ENCODE measurements around the gene CAMKK1.
"Not testable (repeated sequence)": the region's sequence is repeated elsewhere in the genome, so short reads cannot be mapped to it uniquely, and the experiment has no call there.

CAMKK1 gene

DNA sequence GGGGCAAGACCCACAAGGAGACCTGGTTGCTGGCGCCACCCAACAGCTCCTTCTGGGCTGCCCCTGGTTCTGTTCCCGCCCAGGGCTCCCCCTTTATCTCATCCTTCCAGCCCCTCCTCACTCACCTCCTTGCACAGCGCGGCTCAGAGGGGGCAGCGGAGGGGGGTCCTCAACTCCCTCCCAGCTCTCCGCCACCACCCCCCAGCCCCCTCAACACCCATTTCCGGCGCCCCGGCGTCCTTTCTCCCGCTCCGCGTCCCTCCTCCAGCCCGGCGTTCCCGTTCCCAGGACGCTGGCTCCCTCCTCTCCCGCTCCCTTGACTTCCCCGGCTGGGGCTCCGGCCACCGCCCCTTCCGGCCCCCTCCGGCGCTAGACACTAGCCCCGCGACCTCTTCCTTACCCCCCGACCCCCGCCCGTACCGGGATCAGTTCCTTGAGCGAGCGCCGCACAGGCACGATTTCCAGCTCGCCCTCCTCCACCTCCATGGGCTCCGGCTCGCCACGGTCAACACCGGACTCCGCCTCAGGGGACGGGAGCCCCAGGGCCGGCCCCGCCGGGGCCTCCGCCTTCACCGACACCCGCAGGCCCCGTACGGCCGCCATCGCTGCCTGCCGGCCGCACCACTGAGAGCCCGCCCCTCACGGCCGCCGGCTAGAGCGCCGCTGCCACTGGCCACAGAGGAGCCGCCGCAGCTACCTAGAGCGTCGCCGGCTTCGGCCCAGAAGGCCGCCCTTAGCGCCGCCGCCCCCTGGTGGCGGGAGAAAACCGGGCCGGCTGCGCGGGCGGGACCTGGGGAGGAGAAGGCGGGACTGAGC is 47.0 kb downstream of the CAMKK1 start, which contains the start of gene NCBP3:
NCBP3 (minus strand) TSS at position 626 of the 816 bp plus-strand sequence; CDS start at position 603, 23 bp downstream.
- DNase-seq: peak in 13 of 14 donors; percentile 40 to 93 (median 79)

DNA sequence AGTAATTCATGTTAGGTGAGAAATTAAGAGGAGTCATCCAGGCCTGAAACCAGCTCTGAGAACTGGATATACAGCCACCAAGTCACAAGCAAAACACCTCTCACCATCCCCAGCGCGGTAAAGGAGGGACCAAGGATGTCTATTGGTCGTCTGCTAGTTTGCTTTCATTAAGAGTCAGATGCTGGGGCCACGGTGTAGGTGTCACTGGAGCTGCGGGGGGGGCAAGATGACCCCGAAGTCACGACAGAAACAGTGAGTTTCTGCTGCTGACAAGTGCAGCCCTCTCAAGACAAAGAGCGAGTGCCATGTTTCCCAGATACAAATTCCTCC is 47.6 kb downstream of the CAMKK1 start:
- DNase-seq: peak in 2 of 14 donors; percentile 6 to 35

DNA sequence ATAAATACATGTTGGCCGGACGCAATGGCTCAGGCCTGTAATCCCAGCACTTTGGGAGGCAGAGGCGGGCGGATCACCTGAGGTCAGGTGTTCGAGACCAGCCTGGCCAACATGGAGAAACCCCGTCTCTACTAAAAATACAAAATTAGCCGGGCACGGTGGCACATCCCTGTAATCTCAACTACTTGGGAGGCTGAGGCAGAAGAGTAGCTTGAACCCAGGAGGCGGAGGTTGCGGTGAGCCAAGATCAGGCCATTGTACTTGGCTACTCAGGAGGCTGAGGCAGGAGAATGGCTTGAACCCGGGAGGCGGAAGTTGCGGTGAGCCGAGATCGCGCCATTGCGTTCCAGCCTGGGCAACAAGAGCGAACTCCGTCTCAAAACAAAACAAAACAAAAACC is 48.3 kb downstream of the CAMKK1 start:
- not testable (repeated sequence) for DNase-seq

DNA sequence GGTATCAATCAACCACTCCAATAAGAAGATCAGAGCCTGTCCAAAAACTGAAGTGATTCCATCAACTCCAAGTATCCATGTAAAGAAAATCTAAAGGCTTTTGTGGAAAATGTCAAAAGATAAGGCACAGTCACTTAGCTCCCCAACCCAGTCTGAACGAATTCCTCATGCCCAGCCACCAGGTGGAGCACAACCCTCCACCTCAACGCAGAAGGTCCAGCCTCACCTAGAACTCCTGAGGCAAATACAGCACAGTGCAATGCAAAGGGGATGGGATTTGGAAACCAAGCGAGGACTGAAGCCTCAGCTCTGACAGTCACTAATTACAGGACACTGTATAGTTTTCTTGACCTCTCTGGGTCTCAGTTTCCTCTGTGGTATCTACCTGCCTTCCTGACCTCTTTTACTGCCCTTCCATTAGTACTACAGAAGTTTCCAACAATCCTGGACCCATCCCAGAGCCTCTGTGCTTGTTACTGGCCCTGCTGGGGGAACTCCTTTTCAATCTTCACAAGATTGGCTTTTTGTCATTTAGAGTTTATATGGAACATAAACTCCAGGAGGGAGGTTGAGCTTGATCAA is 48.8 kb downstream of the CAMKK1 start:
- DNase-seq: no peak

DNA sequence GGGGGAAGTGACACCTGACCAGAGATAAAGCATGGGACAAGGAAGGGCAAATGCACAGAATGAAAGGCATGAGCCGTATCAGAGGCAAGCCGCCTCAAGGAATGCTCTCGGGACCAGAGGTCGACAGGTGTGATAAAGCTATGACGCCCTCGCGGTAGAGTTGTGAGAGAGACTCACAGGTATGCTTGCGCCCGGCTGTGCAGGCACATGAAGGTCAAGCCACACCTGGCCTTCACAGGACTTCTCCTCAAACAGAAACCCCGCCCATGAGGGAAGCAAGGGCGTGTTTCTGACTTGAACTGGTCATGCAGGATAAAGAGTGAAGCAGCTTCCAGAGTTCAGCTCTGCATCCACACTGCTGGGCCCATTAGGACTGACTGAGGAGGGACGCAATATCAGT is 54.6 kb downstream of the CAMKK1 start:
- no peak for DNase-seq

DNA sequence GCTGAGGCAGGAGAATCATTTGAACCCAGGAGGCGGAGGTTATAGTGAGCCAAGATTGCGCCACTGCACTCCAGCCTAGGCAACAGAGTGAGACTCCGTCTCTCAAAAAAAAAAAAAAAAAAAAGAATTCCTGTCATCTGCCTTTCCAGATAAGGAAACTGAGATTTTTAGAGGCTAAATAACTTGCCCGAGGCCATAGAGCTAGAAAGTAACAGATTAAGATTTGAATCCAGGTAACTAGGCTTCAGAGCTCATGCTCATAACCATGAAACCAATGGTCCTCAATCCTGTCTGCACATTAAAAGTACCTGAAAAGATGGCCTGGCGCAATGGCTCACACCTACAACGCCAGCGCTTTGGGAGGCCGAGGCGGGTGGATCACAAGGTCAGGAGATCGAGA is 56.3 kb downstream of the CAMKK1 start:
- no peak for DNase-seq

DNA sequence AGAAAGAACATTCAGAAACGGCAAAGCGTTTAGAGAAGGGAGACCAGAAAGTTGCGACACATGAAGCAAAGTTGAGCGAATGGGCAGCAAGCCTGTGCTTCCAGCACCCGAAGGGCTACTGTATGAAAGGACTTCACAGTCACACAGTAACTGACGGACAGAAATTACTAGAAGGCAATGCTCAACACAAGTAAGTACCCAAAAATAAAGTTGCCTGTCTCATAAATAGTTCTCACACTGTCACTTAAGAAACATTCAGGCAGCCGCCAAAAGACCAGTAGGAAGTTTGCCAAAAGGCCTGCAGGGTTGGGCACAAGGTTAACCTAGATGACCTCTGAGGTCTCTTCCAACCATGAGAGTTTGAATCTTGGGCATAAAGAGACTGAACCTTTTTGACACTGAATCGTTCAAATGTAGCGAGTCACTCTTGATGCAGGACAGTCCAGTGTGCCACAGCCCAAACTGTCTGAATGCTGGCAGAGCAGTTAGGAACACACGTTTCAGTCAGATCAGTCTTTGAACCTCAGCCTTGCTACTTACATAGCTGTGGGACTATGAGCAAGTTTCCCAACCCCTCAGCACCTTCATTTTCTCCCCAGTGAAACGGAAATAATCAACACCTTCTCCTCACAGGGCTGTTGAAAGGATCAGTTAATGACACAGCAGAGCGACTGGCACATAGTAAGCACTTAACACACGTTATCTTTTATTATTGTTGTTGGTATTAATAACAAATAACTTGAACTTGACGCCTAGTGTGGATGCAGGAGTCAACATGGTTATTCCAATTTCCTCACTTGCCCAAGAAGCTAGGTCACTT is 57.2 kb downstream of the CAMKK1 start:
- no peak for DNase-seq

DNA sequence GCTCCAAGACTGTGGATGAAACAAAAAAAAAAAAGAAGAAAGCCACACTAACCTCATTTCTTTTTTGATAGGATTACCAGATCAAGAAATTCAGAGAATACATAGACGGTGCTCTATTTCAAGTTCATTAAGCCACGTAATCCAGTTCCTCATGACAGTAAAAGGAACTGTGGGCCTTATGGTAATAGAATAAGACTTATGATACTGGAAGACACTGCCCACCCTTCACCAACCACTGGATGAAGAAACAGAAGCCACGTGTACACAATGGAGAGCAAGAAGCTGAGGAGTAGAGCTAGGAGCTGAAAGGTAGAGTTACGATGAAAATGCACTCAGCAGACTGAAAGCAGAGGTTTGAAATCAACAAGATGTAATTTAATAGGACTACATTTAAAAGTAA is 58.0 kb downstream of the CAMKK1 start:
- no peak for DNase-seq

DNA sequence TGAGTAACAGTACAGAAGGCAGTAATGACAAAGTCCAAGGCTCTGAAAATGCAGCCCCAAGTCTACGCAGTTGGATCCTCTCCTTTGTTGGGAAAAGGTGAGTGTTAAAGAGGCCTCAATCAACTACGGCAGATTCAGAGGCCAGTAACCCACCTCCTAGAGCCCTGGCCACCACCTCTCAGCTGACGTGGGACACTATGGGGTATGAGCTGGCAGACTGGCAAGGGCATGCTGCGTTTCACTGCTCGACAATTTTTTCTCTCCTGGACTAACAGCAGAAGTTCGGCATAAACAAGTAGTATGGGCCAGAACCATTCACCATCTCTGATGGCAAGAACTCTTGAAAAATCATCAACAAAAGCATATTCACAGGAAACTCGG is 64.0 kb downstream of the CAMKK1 start:
- no peak for DNase-seq

DNA sequence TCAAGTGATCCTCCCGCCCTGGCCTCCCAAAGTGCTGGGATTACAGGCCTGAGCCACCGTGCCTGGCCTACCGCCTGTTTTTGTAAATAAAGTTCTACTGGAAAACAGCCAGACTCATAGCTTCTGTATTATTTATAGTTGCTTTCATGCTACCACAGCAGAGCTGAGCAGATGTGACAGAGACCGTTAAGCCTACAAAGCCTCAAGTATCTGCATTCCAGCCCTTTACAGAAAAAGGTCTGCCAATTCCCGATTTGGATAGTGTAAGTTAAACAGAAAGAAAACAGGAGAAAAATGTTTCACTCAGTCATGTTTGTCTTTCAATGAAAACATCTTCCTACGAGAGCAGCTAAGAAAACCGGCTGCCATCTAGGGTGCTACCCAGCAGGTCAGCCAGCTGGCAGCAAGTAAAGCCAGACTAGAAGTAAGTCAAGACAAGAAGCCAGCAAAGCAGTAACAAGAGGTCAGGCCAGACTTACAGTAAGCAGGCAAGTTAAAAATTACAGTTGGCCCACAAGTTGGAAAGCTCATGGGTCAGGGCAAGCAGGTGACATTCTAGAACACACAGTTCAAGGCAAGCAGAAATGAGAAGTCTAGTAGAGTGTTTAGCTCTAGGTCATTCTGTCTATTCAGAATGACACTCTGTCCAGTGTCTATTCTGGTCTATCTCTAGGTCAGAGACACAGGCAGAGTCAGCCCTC is 64.6 kb downstream of the CAMKK1 start:
- no peak for DNase-seq

DNA sequence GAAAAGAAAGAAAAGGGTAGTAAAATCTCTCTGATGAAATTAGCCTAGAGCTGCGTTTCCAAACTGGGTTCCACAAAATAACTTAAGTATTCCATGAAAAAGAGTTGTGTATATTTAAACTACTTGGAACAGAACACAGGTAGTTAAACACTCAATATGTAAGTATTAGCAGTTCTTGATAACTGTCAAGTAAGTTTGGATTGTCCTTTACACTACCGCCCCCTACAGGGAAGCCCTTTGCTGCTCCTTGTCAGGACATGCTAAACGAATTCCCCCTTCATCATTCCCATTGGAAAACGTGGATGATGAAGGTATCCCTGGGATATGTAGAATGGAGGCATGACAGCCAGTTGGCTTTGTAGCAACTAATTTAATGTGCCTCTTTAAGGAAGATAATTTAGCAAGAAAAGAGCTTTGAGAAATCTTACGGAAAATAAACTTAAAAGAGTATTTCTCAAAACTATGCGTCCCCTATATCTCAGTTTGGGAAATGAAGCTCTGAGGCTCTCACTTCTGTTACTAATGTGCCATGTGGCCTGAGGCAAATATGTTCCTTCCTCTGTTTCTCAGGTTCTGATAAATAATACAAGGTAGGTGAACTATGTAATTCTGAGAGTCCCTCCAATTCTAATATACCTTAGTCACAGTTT is 65.6 kb downstream of the CAMKK1 start:
- DNase-seq: peak in 8 of 14 donors; percentile 4 to 44 (median 16)

DNA sequence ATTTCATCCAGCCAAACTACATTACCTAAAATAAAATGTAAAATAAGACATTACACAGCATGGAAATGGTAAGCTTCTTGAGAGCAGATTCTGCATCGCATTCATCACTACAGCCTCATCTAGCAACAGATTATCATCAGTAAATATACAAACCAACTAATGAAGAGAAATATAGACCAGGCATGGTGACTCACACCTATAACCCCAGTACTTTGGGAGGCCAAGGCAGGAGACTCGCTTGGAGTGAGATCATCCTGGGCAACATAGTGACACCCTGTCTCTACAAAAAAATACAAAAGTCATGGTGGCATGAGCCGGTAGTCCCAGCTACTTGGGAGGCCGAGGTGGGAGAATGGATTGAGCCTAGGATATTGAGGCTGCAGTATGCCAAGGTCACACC is 66.7 kb downstream of the CAMKK1 start:
- DNase-seq: no peak

DNA sequence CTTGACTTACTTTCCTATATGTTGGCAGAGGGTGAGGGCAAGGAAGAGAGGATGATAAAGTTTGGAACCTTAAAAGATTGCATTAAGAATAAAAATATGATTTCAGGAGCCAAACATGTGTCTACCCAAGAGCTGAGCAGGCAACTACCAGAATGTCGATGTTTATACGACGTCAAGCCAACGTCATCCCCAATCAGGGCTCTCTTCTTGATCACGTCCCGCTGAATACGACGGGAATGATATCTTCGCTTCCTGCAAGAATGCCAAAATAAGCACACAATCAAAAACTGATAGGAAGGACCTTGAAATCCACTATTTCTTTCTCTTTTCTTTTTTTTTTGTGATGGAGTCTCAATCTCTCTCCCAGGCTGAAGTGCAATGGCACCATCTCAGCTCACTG is 71.8 kb downstream of the CAMKK1 start:
- no peak for DNase-seq

DNA sequence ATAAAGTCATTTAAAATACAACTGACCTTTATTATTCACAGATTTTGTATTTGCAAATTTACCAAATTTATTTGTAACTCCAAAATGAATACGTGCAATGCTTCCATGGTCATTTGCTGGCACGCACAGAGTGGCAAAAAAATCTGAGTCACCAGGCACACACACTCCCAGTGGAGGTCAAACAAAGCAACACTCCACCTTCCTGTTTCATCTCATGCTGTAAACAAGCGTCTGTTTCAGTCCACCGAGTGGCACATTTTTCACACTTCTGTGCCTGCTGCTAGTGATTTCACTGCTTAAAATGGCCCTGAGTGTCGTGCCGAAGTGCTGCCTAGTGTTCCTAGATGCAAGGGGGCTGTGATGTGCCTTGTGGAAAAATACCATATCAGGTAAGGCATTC is 74.1 kb downstream of the CAMKK1 start:
- peak in 2 of 14 donors; percentile 16 to 20 for DNase-seq

DNA sequence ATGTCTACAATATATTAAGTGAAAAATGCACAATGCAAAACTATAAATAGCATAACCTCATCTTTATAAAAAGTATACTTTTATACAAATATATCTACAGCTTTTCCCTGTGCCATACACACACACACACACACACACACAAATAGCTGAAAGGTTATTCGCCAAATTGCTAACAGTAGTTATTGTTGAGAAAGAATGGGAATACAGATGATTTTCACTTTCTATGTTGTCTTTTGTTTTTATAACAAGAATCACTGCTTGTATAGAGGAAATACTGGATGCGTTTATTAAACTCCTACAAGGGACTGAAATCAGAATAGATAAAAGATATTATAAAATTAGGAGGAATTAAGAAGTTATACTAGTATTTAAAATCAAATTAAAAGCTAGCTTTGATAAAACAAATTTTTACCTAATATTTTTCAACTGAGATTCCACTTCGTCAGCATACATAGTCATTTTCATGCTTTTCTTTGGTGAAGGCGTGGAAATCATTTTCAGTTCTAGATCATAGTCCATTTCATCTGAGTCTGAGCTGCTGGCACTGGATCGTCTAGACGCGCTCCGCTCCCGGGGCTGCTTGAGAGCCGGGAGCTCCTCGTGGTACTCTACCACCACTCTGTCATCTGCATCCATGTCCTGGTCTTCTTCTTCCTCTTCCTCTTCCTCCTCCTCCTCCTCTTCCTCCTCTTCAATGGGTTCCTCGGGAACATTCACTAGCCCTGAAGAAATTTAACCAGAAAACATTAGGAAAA is 74.8 kb downstream of the CAMKK1 start:
- DNase-seq: peak in 2 of 14 donors; percentile 8 to 12

DNA sequence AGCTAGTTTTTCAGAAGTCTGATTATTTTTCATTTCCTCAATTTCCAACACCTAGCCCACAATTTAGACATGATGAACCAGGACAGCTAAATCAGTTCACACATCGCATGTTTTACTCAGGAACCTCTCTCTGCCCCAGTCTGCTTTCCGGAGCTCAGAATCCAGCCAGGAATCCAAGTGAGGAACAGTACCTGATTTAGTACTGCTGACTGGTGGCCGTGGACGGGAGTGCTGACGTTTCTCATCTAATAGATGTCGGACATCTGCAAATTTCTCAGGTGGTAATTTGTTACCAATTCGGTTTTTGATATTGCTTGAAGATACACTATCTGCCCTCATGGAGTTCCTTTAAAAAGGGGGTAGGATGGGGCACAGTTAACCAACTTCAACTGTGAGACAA is 76.9 kb downstream of the CAMKK1 start:
- DNase-seq: no peak

DNA sequence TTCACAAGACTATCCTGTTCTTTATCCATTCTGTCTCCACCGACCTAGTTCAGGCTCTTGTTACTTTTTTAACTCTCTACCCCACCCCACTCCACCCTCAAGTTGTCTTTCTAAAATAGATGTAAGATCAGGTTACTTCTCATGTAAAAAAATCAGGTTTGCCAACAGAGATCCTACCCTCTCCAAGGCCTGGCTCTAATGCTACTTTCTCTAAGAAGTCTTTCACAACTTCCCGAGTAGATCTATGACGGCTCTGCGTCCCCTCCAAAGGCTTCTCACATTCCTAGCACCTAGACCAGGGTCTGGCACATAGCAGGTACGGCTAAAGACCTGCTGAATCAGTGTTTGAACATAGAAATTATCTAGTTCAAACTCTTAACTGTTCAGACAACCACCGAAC is 77.7 kb downstream of the CAMKK1 start:
- DNase-seq: no peak

DNA sequence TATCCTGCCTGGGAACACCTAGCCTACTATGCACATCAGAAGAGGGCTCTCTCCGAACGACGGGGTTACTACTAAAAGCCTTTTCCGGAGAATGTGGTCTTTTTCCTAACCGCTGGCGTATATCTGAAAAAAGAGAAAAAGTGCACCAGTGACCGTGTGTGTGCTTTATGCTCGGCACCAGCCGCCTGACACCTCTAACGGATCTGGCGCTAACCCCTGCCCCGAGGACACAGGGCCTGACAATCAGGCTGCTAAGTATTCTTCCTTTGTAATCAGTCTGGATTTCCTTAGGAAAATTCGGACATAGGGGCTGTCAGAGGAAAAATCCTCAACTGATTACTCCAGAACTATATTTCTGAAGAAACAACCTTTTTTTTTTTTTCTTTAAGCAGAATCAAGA is 78.5 kb downstream of the CAMKK1 start:
- no peak for DNase-seq

DNA sequence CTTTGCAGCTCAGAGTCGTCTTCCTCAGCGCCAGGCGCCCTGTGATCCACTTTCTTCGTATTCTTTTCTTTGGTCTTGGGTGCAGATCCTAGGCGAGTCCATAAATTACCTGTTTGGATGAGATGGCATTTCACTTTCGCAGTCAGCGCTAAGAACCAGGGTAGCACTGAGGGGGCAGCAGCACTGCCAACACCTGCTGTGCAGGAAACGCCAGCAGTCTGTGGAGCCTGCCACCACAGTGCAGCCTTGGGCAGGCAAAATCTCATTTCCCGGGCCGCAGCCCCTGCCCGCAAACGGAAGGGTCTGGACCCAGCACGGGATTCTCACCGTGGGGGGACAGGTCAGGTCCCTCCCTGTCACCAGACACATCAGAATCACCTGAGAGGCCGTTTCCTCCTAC is 79.7 kb downstream of the CAMKK1 start:
- no peak for DNase-seq

DNA sequence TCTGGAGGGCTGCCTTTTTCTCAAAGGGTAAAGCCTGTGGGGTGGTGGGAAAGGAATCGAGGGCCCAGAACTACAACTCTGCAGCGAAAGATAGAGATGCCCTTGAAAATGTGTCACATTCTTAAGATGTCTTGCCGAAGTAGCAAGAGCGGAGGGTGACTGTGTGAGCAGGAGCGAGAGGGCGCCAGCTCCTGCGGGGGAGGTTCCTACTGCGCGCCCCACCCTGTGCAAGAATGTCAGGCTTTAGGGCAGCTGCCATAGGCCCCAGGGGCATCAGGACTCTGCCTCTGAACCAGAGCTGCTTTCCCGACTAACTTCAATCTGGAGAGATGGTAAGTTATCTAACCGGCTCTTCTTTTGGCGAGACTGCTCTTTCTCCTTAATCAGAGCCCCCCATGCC is 80.1 kb downstream of the CAMKK1 start:
- DNase-seq: no peak

DNA sequence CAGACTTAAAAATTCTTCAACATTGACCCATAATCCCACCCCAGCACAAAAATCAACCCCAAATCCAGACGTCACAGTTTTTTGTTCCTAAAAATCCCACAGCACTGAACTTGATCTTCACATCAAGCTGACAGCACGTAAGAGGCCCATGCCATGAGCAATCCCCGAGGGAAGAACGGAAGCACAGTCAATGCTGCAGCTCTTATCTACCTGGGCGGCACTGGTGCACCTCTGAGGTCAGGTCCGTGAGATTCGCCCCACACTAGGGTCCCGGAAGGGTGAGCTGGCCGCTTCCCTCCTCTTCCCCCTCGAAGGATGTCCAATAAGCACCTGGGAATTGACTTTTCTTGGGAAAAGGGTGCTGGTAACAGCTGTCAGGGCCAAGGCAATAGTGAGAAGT is 80.6 kb downstream of the CAMKK1 start:
- DNase-seq: no peak
